Measurements from ENCODE around the gene PPP1R18. TPM values are rescaled to one million over a fixed set of nuclear protein-coding genes. Genes with fewer than 3 reads are reported as not detected.

Gene PPP1R18, protein sequence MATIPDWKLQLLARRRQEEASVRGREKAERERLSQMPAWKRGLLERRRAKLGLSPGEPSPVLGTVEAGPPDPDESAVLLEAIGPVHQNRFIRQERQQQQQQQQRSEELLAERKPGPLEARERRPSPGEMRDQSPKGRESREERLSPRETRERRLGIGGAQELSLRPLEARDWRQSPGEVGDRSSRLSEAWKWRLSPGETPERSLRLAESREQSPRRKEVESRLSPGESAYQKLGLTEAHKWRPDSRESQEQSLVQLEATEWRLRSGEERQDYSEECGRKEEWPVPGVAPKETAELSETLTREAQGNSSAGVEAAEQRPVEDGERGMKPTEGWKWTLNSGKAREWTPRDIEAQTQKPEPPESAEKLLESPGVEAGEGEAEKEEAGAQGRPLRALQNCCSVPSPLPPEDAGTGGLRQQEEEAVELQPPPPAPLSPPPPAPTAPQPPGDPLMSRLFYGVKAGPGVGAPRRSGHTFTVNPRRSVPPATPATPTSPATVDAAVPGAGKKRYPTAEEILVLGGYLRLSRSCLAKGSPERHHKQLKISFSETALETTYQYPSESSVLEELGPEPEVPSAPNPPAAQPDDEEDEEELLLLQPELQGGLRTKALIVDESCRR
- total RNA-seq: 71.0 and 71.1 TPM in 2 replicates
- long read RNA-seq: 0 reads

DNA sequence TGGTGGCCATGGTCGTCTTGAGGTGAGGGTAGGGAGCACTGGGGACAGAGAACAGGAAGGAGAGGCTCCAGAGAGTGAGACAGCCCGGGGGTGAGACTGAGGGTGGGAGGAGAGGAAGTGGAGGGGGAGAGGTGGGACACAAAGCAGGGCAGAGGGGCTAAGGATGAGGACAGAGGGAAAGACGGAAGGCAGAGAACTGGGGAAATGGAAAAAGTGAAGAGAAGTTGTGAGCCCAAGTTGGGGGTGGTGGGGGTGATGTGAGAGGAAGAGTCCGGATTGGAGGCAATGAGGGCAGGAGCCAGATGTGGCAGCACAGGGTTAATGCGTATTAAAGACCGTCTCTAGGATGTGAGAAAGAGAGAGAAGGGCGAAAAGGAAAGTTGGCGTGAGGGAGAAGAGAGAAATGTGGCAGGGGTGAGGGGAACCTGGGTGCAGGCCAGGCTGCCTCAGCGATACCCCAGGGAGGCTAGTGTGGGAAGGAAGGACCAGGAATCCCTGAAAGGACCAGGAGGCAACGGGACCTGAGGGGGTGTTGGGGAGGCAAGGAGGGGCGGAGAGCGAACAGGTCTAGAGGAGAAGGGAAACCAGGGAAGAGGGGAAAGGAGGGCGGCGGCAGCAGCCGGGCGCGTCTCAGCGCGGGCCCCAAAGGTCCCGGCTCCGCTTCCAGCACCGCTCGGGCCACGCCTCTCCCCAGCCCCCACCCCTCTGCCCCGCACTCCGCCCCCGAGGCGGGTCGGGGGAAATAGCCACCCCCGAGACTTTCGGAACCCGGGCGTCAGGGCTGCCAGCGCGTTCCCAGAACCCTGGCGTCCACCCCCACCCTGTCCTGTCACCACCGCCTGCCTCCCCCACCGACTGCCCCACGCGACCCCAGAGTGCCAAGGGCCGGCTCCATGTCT is at the start of gene PPP1R18:
TSS of gene PPP1R18 (minus strand) at position 637 of the 899 bp plus-strand sequence. CDS start at position 10, 627 bp downstream.
- Mint-ChIP-seq H3K27ac (ENCODE audit: unreplicated experiment) (peak within 1 kb of the TSS; percentile 97), H3K9me3 (no peaks in the 10 kb centered on the region), H3K36me3 (ENCODE audit: low read depth) (peaks cover 3% of the 10 kb centered on the region), H3K4me1 (peaks cover 85% of the 10 kb centered on the region), H3K4me3 (peak within 1 kb of the TSS; percentile 96), H3K27me3 (ENCODE audit: low read depth) (no peaks in the 10 kb centered on the region)
- DNase-seq (ENCODE audit: low read depth, low spot score): no peak
- no peak for TF ChIP-seq CTCF (conservative IDR thresholded peaks at IDR 0.05)

GRCh38 chr6:30735668-30736314 is 49.3 kb upstream of the PPP1R18 start:
- Mint-ChIP-seq H3K36me3 (ENCODE audit: low read depth) (peaks cover 29% of the 10 kb centered on the region), H3K4me3 (peak overlapping the region; percentile 67), H3K27me3 (ENCODE audit: low read depth) (no peaks in the 10 kb centered on the region), H3K9me3 (no peaks in the 10 kb centered on the region), H3K27ac (ENCODE audit: unreplicated experiment) (no peak overlapping the region), H3K4me1 (peaks cover 18% of the 10 kb centered on the region)
- no peak for TF ChIP-seq CTCF (conservative IDR thresholded peaks at IDR 0.05)
- DNase-seq (ENCODE audit: low read depth, low spot score): no peak

DNA sequence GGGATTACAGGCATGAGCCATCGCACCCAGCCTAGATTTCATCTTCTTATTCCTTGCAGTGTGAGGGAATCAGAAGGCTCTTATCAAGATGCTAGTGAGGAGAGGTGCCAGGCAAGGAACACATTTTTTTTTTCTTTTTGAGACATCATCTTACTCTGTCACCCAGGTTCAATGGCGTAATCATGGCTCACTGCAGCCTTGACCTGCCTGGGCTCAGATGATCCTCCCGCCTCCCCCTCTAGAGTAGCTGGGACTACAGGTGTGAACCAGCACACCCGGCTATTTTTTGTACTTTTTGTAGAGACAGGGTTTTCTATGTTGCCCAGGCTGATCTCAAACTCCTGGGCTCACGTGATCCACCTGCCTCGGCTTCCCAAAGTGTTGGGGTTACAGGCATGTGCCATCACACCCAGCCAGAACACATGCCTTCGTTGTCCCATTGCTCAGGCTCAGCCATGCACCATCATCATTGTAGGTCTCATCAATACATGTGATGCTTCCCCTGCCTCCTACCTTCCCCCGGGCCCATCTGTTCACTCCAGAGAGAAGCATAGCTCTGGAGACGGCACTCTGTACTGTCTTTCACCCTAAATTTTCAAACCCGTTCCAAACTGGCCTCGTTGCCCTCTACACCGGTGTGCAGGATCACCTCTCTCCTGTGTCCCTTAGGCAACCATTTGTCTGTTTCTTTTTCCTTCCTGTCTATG is 45.9 kb upstream of the PPP1R18 start:
- DNase-seq (ENCODE audit: low read depth, low spot score): no peak
- H3K27ac Mint-ChIP-seq (ENCODE audit: unreplicated experiment): no peak overlapping the region
- H3K9me3 Mint-ChIP-seq: no peaks in the 10 kb centered on the region
- peaks cover 25% of the 10 kb centered on the region for H3K4me1 Mint-ChIP-seq
- peaks cover 15% of the 10 kb centered on the region for H3K27me3 Mint-ChIP-seq (ENCODE audit: low read depth)
- no peak for TF ChIP-seq CTCF (conservative IDR thresholded peaks at IDR 0.05)
- peaks cover 28% of the 10 kb centered on the region for H3K36me3 Mint-ChIP-seq (ENCODE audit: low read depth)
- peak overlapping the region; percentile 3 for H3K4me3 Mint-ChIP-seq

GRCh38 chr6:30730601-30731435 is 44.4 kb upstream of the PPP1R18 start:
- peak; percentile 57 for DNase-seq (ENCODE audit: low read depth, low spot score)
- Mint-ChIP-seq H3K4me1 (peaks cover 29% of the 10 kb centered on the region), H3K9me3 (peaks cover 2% of the 10 kb centered on the region), H3K27me3 (ENCODE audit: low read depth) (peaks cover 24% of the 10 kb centered on the region), H3K4me3 (peak overlapping the region; percentile 58), H3K36me3 (ENCODE audit: low read depth) (peaks cover 24% of the 10 kb centered on the region), H3K27ac (ENCODE audit: unreplicated experiment) (no peak overlapping the region)
- TF ChIP-seq CTCF (conservative IDR thresholded peaks at IDR 0.05): peak; percentile 74
